Measurements from ENCODE around the gene CDH15.
A peak's percentile ranks its signal among the peaks of the same experiment; 100 is the strongest.

The CDH15 gene

DNA sequence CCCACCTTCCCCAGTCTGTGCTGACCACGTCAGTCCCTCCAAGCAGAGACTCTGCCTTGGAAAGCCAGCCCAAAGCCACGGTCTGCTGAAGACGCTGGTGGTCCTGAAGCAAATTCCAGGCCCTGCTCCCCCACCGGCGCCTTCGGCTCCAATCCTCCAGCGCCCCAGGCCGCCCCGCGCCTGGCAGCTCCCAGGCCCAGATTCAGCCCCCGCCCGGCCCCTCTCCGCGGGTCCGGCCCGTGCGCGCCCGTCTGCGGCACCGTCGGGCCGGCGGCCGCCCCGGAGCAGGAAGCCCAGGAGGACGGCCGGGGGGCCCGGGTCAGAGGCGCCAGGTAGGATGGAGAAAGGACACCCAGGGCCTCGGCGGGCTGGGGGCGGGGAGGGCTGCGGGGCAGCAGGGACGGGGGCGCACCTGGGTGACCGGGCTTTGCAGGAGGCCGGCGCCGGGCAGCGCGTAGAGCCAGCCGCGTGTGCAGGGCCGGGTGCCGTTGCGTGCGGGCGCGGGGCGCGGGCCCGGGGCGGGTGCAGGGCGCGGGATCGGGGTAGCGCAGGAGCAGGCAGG lies 29.4 kb downstream of the CDH15 start:
- DNase-seq: no peak

DNA sequence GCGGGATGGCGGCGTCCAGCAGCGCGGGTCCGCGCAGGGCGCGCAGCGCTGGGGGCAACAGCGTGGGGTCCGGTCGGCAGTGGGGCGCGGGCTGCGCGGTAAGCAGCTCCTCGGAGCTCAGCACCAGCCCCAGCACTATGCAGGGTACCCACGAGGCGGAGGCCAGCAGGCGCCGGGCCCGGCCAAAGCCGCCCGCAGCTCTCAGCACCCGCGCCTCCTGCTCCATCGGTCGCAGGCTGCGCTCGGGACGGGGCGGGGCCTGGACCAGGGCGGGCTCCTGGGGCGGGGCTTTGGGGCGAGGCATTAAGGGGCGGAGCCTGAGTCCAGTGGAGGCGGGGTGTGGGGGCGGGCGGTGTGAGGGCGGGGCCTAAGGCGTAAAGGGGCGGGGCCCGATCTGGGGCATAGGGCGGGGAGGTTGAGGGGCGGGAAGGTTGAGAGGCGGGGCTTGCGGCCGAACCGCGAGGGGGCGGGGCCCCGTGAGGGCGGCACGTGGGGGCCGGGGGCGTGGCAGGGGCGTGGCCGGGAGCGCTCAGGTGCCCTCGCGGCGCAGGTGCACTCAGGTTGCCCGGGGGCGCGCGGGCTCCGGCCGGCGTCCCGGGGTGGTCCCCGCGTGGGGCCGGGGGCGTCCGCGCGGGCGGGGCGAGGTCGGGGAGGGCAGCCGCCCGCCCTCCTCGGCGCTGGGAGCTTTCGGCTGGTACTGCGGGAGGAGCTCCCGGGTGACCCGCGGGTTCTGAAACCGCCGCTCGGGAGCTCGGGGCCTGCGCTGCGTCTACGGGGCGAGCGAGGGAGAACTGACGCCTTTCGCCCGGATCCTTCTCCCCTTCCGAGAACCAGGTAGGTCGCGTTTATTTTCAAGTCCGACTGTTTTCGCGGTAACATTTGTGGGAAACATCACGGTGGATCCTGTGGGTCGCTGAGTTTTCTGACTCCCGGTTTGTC lies 30.2 kb downstream of the CDH15 start:
- DNase-seq: peak; percentile 74

DNA sequence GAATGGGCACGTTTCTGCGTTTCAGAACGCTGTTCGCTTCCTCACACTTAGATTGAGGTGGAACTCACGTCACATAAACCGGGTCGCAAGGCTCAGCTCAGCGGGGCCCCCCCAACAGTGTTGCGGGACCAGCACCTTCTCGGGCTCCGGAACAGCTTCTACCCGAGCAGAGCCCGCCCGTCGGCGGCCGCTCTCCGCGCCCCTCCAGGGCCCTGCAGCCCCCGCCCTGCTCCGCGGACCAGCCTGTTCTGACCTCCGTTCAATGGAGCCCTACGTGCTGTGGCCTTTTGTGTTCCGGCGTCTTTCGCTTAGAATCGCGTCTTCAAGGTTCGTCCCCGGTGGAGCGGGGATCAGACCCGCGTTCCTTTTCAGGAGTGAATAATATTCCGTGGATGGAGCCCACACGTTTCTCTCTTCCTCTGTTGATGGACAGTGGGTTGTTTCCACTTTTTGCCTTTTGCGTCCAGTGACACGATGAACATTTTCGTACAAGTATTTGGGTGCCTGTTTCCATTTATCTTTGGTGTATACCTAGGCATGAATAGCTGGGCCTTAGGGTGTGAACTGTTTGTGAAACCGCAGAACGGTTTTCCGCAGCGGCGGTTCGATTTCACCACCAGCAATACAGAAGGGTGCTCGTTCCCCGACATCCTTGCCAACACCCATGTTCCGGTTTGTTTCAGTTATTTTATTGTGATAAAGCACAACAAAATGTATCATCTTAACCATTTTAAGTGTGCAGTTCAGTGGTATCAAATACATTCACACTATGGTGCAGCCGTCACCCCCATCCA lies 31.1 kb downstream of the CDH15 start:
- no peak for DNase-seq

DNA sequence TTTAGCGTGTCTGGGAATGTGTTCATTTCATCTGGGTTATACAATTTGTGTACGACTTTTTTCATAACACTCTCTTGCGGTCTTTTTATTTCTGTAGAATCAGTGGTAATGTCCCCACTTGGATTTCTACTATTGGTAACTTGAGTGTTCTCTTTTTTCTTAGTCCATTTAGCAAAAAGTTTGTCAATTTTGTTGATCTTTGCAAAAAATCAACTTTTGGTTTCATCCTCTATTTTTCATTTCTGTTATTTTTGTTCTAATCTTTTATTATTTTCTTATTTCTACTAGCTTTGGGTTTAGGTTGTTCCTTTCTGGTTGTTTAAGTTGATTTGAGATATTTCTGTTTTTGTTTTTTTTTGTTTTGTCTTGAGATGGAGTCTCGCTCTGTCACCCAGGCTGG lies 36.4 kb downstream of the CDH15 start:
- no peak for DNase-seq

DNA sequence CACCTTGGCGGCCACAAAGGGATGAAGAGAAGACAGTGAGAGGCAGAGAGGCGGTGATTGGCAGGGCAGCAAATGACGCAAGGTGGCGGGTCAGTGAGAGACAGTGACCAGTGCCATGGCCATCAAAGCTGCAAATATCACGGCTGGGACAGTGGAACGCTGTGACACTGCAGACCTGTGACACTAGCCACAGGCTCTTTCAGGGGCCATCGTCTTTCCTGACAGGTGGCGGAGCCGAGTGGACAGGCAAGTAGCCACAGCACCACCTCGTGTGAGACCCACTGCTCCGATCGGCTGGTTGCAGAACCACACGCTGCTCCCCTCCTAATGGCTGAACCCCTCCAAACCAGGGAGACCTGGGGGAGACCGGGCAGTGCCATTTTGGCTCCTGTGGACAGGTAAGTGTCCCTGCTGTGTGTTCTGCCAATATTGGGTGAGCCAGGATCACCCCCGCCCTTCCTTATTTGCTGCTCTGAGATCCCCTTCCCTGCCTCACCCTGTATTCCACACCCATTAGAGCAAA lies 38.0 kb downstream of the CDH15 start:
- no peak for DNase-seq

DNA sequence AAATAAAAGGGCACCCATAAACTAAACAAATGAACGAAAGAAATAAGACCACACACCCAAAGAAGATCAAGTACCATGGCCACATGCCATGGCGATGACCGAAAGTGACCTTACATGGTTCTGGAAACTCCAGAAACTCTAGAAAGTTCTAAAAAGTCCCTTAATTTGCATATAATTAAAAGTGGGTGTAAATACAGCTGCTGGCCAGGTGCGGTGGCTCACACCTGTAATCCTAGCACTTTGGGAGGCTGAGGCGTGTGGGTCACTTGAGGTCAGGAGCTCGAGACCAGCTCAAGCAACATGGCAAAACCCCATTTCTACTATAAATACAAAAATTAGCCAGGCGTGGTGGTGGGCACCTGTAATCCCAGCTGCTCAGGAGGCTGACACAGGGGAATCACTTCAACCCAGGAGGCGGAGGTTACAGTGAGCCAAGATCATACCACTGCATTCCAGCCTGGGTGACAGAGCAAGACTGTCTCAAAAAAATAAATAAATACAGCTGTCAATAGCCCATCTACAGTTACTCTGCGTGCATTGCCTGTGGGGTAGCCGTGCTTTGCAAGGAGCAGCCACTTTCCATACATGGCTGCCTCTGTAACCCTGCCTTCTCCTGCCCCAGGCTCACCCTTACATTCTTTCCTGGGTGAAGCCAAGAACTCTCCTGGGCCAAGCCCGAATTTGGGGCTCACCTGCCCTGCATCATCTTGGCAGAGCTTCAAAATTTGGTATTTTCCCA lies 38.8 kb downstream of the CDH15 start:
- no peak for DNase-seq

DNA sequence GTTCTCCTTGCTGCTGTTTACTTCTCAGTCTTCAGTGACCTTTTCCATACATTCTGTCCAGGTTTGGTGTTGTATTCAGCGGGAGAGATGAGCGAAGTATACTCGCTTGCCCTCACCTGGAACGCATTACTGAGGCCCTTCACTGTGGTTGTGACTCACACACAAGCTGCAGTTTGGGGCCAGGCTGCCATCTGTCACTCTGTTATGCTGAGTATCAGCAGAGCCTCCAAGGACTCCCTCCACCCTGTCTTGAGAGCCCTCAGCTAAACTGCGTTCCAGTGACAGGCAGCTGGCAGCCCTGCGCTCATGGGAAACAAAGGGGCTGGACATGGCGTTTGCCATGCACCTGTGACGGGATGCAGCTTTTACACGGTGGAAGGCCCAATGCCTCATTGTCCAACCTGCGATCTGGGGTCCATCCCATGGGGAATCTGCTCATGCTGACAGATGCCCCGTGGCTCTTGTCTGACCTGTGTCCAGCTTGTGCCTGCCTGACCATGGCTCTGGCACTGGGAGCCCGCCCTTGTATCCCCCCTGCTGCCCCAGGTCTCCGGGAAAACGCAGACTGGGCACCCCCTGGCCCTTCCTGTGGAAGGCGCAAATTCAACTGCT lies 39.5 kb downstream of the CDH15 start:
- DNase-seq: no peak

DNA sequence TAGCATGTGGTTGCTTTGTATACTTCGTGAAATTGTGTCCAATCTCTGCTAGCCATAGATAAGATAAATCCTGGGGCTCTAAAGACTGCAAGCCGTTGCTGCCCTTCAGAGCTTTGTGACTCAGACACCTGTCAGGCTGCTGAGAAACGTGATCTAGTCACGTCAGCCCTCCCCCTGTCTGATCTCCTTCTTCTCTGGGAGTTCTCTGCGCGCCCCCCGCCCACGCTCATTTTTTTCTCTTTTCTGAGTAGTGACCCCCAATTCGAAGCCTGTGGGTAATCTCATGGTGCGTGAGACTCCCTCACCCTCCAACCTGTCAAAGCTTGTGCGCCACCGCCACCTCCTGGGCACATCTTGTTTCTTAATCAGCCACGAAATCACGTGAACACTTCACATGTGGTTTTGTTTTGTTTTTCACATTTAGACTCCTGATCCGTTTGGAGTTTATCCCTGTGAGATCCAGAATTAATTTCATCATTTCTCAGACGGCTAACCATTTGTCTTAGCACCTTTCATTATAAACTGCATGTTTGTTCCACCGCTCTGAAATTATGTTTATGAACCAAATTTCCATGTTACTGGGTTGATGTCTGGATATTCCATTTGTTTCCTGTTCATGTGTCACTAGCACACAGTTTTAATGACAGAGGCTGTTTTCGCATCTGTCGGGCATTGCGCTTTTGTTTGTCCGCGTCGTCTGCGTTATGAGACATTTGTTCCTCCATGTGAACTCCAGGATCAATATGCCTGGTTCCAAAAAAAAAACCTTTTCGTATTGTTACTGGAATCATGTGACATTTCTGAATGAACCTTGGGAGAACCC lies 45.0 kb downstream of the CDH15 start:
- DNase-seq: peak; percentile 72

DNA sequence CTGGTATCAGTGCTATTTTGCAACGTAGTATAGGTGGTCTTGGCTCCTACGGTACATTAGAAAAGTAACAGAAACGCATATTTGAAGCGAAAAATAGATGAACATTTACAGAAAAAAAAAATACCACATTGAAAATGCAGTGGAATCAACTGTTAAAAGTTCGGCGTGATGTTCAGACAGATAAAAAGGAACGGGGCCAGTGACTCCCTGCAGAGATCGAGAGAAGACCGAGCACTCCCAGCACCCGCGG lies 45.5 kb downstream of the CDH15 start:
- no peak for DNase-seq

DNA sequence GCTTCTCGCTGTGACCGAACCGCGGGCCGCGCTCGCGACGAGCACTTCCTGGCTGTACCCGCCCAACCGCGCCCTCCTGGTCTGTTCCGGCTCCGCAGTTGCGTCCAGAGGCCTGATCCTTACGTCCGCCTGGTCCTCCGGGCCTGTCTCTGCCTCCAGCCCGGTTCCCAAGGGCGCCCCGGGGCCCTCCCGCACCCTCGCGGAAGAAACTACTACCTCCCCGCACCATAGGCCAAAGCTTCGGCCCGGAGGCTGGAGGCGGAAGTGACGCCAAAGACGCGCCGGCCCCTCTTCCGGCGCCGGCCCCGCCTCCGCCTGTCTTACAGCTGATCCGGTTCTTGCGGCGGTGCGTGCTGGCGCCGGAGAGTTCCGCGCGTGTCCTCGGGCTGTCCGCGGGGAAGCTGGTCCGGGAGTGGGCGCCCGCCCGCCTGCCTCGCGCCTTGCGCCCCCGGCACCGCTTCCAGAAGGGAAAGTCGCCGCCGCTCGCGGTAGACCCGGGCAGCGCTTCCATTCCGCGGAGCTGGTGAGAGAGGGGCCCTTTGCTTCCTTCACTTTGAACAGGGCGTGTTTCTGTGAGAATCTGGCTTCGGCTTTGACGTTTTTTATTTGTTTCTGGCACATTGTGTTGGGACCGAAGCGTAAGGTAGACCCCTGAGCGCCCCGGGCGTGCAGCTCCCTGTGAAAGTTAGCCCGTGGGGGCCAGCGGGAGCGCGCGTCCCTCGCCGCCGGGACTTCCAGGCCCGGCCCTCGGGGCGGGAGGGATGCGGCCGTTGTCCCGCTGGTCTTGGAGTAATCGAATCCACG lies 46.0 kb downstream of the CDH15 start, which contains the start of gene ZNF778:
Gene ZNF778, plus strand, starts transcription at position 316 of the 804 bp plus-strand sequence. CDS start 3,425 bp downstream, outside the sequence.
- peak; percentile 82 for DNase-seq

DNA sequence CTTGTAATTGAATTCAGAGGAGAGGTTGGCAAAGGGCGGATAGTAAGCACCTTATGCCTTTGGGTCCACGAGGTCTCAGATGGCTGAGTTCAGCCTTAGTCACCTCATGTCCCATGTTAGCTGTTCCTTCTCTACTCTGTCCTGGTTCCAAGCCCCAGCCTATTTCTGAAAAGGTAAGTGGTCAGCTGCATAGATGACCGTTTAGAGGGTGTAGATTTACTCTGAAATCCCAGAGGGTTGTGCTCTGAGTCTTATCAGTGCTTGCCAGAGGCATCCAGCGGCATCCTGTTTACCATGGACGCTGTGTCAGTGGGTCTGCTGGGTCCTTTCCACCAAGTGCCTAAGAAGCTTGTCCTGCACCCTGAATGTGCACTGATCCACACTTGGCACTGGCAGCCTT lies 47.8 kb downstream of the CDH15 start:
- no peak for DNase-seq

DNA sequence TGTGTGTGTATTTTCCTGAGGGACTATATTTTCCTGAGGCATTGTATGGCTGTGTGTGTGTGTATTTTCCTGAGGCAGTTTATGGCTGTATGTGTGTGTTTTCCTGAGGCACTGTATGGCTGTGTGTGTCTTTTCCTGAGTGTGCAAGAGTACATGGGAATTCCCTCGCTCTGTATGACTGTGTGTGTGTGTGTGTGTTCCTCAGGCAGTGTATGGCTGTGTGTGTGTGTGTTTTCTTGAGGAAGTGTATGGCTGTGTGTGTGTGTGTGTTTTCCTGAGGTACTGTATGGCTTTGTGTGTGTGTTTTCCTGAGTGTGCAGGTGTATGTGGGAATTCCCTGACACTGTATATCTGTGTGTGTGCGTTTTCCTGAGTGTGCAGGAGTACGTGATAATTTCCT lies 50.1 kb downstream of the CDH15 start:
- DNase-seq: no peak

DNA sequence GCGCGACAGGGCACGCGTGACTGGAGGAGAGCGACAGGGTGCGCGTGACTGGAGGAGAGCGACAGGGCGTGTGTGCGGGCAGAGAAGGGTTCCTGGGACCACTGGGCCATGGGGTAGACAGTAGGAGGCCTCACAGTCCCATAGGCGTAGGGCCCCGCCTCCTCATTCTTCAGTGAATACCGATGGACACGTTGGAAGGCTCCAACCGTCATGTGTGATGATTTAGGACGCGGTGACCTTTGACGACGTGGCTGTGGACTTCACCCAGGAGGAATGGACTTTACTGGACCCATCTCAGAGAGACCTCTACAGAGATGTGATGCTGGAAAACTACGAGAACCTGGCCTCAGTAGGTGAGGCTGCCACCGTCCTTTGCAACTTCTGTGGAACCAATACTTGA lies 51.4 kb downstream of the CDH15 start:
- DNase-seq: no peak

DNA sequence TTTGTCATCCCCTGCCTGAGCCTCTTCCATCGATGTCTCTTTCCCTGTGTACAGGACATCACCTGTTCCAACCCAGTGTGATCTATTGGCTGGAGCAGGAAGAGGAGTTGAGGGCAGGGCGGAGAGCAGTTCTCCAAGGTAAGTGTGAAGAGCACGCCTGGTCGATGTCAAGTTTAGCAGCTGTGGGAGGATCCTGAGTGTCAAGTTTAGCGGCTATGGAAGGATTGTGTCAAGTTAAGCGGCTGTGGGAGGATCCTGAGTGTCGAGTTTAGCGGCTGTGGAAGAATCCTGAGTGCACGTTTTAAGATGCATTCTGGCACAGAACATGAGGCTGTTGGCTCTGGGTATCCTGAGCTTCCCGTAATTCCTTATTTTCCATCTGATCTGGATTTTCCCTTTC lies 53.1 kb downstream of the CDH15 start:
- DNase-seq: no peak

DNA sequence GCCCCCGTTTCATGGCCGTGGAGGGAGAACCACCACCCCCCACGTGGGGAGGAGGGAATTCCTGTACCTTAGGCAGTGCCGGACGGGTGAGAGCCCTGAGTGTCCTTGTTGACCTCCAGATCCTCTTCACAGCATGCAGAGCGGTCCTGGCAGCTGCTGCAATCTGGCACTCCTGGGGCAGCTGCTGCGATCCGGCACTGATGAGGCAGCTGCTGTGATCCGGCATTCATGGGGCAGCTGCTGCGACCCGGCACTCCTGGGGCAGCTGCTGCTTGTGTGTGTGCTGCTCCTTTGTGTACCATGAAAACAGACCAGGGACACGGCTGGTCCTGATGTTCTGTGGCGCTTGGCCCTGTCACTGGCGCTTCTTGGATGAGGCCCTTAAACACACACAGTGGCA lies 58.7 kb downstream of the CDH15 start:
- DNase-seq: no peak

DNA sequence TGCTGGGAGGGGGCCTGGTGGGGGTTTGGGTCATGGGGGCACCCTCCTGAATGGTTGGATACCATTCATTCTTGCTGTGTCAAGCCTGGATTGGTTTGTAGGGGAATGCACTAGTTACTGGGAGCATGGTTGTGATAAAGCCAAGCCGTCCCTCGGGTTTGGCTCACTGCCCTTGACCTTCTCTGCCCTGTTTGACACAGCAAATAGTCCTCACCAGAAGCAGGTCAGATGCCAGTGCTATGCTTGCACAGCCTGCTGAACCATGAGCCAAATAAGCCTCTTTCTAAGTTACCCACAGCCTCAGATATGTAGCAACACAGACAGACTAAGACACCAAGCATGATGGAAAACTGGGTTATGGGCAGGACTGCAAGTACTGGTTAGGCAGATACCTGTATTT lies 60.6 kb downstream of the CDH15 start:
- no peak for DNase-seq

DNA sequence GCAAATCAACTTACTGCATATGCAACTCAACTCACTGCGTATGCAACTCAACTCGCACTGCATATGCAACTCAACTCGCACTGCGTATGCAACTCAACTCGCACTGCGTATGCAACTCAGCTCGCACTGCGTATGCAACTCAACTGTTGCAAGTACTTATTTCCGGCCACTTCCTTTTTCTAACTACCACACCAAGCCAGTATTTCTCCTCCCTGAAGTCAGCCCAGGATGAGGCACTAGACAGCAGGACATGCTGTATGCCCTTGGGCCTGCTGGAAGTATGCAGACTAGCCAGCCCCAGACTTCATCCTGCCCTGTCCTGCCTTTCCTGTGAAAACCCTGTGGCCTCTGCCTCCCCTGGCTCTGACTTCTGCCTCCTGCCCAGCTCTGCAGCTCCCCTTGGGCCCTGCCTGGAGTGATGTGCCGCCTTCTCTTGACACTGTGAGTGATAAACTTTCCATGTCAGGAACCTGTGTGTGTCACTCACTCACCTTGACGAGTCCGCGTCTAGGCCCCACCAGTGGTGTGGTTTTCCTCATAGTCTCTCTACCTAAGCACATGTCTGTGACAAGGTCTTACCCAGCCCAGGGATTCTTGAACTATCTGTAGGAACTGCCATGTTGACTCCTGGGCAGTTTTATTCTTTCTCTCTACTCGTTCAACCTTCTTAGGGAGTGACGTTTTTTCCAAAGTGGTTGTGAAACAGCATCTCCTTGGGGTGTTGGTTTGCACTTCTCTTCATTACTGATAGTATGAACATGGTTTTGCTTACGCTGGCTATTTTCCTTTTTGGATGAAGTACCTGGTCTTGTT lies 62.3 kb downstream of the CDH15 start:
- DNase-seq: no peak

DNA sequence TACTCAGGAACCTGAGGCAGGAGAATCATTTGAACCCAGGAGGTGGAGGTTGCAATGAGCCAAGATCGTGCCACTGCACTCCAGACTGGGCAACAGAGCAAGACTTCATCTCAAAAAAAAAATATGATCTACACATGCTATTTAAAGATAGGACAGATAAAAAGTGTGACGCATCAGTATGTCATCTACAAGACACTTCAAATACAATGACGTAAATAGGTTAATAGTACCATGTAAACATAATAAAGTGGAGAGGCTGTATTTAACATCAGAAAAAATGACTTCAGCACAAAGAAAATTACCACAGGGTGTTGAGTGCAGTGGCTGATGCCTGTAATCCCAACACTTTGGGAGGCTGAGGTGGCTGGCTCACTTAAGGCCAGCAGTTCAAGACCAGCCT lies 66.2 kb downstream of the CDH15 start:
- DNase-seq: no peak

DNA sequence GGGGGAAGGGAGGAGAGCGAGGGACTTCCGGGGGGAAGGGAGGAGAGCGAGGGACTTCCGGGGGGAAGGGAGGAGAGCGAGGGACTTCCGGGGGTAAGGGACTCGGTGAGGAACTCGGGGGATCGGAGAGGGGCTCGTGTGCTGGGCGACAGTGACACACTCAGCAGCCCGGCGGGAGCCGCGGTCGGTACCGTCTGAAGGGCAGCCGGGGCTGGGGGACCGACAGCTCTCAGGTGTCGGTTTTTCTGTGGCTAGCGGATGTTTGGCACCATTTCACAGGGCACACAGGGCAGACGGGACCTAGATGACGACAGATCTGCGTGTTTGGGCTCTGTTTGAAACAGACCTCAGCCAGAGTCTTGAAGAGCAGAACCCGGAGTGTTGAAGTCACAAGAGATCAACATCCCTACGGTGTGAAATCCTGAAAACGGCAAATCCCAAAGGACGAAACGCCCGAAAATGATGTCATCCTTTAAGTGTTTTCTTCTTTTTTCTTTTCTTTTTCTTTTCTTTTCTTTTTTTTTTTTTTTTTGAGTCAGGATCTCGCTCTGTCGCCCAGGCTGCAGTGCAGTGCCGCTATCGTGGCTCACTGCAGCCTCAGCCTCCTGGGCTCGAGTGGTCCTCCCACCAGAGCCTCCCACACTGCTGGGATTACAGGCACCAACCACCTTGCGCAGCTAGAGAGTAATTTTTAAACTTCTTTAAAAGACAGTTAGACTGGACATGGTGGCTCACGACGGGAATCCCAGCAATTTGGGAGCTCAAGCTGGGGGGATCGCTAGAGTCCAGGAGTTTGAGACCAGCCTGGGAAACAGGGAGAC lies 69.8 kb downstream of the CDH15 start:
- DNase-seq: peak; percentile 75
